HG03139 (cell line): Measurements from ENCODE around the gene CACNA1B.
"Not testable (repeated sequence)": the region's sequence is repeated elsewhere in the genome, so short reads cannot be mapped to it uniquely, and the experiment has no call there.

Source experiments
- ATAC-seq: cut with Tn5 transposase; IDR thresholded peaks from one replicate; pipeline ENCODE4 v1.9.1; 2021; ENCODE audit not compliant: unreplicated experiment

CACNA1B gene

GRCh38 chr9:138010861-138011260 lies 133.3 kb downstream of the CACNA1B start:
- no peak for ATAC-seq

GRCh38 chr9:138011951-138012500 lies 134.4 kb downstream of the CACNA1B start:
- ATAC-seq = no peak

GRCh38 chr9:138013273-138013672 lies 135.7 kb downstream of the CACNA1B start:
- ATAC-seq = no peak

- no peak for ATAC-seq
Measured at GRCh38 chr9:138013836-138014562, 136.4 kb downstream of the CACNA1B start.

- no peak for ATAC-seq
Measured at GRCh38 chr9:138014563-138014945, 137.0 kb downstream of the CACNA1B start.

- no peak for ATAC-seq
Measured at GRCh38 chr9:138015021-138015829, 137.6 kb downstream of the CACNA1B start.

- ATAC-seq = no peak
Measured at GRCh38 chr9:138016406-138017187, 139.0 kb downstream of the CACNA1B start.

- ATAC-seq = no peak
Measured at GRCh38 chr9:138017200-138017599, 139.6 kb downstream of the CACNA1B start.

GRCh38 chr9:138019514-138019913 lies 141.9 kb downstream of the CACNA1B start:
- ATAC-seq = not testable (repeated sequence)

GRCh38 chr9:138020120-138020794 lies 142.7 kb downstream of the CACNA1B start:
- ATAC-seq = no peak

- ATAC-seq = no peak
Measured at GRCh38 chr9:138020795-138021182, 143.2 kb downstream of the CACNA1B start.

- no peak for ATAC-seq
Measured at GRCh38 chr9:138021251-138022056, 143.9 kb downstream of the CACNA1B start.

GRCh38 chr9:138022121-138022741 lies 144.6 kb downstream of the CACNA1B start:
- no peak for ATAC-seq

GRCh38 chr9:138022756-138023393 lies 145.3 kb downstream of the CACNA1B start:
- ATAC-seq = no peak

- no peak for ATAC-seq
Measured at GRCh38 chr9:138023394-138024124, 146.0 kb downstream of the CACNA1B start.

- no peak for ATAC-seq
Measured at GRCh38 chr9:138024131-138024530, 146.5 kb downstream of the CACNA1B start.

GRCh38 chr9:138024831-138025291 lies 147.3 kb downstream of the CACNA1B start:
- no peak for ATAC-seq

- no peak for ATAC-seq
Measured at GRCh38 chr9:138025417-138025816, 147.8 kb downstream of the CACNA1B start.
